PC-9 (cell line): Measurements from ENCODE around the gene DPP4.

Source experiments
- EZH2 ChIP-seq: fragments of 200-600 bp; sonication (generic); IDR thresholded peaks from 2 replicates; pipeline ENCODE4 v1.8.0; 2017; ENCODE audit warnings: antibody characterized with exemption, low read depth
- TF ChIP-seq, protein P1 (sequence below): fragments of 200-600 bp; sonication (generic); conservative IDR thresholded peaks from 2 replicates; pipeline ENCODE4 v1.6.1; 2017; ENCODE audit warnings: mixed run types, antibody characterized with exemption, mild to moderate bottlenecking, moderate library complexity

DNA sequence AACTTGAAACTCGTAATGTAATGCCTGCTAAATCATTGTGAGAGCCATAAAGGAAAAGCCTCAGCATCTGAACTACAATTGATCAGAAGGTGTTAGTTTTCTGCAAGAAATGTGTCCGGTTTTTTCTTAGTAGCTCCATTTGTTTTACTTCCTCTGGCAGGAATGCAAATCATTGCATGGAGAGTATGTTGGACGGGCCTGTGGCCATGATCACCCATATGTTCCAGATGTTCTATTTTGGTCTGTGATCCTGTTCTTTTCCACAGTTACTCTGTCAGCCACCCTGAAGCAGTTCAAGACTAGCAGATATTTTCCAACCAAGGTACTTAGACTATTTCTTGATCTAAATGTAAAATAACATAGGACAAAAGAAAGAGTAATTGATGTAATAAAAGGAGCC is 126.6 kb downstream of the DPP4 start:
- TF ChIP-seq, protein P1, sequence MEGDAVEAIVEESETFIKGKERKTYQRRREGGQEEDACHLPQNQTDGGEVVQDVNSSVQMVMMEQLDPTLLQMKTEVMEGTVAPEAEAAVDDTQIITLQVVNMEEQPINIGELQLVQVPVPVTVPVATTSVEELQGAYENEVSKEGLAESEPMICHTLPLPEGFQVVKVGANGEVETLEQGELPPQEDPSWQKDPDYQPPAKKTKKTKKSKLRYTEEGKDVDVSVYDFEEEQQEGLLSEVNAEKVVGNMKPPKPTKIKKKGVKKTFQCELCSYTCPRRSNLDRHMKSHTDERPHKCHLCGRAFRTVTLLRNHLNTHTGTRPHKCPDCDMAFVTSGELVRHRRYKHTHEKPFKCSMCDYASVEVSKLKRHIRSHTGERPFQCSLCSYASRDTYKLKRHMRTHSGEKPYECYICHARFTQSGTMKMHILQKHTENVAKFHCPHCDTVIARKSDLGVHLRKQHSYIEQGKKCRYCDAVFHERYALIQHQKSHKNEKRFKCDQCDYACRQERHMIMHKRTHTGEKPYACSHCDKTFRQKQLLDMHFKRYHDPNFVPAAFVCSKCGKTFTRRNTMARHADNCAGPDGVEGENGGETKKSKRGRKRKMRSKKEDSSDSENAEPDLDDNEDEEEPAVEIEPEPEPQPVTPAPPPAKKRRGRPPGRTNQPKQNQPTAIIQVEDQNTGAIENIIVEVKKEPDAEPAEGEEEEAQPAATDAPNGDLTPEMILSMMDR, result no peak
- no peak for TF ChIP-seq EZH2
